HL-60 (cell line): ENCODE results near the gene AOC3.
"Not testable (repeated sequence)": the region's sequence is repeated elsewhere in the genome, so short reads cannot be mapped to it uniquely, and the experiment has no call there.

ENCODE experiments used
- DNase-seq, 2 experiments: peaks; one replicate each; pipeline ENCODE4 v3.0.0-alpha.2; 2010 to 2020; ENCODE audit warnings: low read depth in 1 of 2, low spot score in 1 of 2
- H3K27ac ChIP-seq: fragments of 250-450 bp; sonication (Bioruptor Pico); replicated peaks from 2 replicates; pipeline ENCODE4 v1.5.1; 2020; ENCODE audit warnings: mild to moderate bottlenecking, moderate library complexity
- H3K27me3 ChIP-seq: fragments of 250-450 bp; sonication (Bioruptor Pico); 2 replicates; pipeline ENCODE4 v1.5.1; 2021; ENCODE audit warnings: mild to moderate bottlenecking, moderate library complexity; ENCODE audit not compliant: insufficient read depth, poor library complexity, severe bottlenecking
- H3K4me3 ChIP-seq: replicated peaks from 2 replicates; pipeline ENCODE4 v1.5.1; 2011; ENCODE audit warnings: mild to moderate bottlenecking, control low read depth, low read length; ENCODE audit not compliant: insufficient read depth
- CTCF ChIP-seq: IDR thresholded peaks from one replicate; pipeline ENCODE4 v1.5.1; 2011; ENCODE audit warnings: low read length, control low read depth, inconsistent platforms; ENCODE audit not compliant: insufficient read depth
- GABPA ChIP-seq: IDR thresholded peaks from 2 replicates; pipeline ENCODE4 v1.6.1; 2012; ENCODE audit warnings: low read depth
- POLR2AphosphoS5 ChIP-seq: IDR thresholded peaks from 2 replicates; pipeline ENCODE4 v1.6.1; 2012; ENCODE audit warnings: low read depth
- REST ChIP-seq: IDR thresholded peaks from 2 replicates; pipeline ENCODE4 v1.6.1; 2012; ENCODE audit warnings: low read depth; ENCODE audit not compliant: insufficient replicate concordance
- SPI1 ChIP-seq: IDR thresholded peaks from 2 replicates; pipeline ENCODE4 v1.6.1; 2012; ENCODE audit warnings: low read depth, mild to moderate bottlenecking, borderline replicate concordance

AOC3 gene

GRCh38 chr17:42882166-42882565 lies 31.2 kb downstream of the AOC3 start:
- H3K27me3 ChIP-seq: peaks cover 2% of the 10 kb centered on the region

GRCh38 chr17:42883802-42884558 lies 33.0 kb downstream of the AOC3 start:
- TF ChIP-seq CTCF (no peak), POLR2AphosphoS5 (no peak), REST (no peak), GABPA (no peak), SPI1 (no peak)

More at GRCh38 chr17:42882166-42882565, 31.2 kb downstream of the AOC3 start:
- H3K27ac ChIP-seq: no peak overlapping the region
- DNase-seq: no peak
- no peak overlapping the region for H3K4me3 ChIP-seq
- TF ChIP-seq POLR2AphosphoS5 (no peak), GABPA (no peak), CTCF (no peak), SPI1 (no peak), REST (no peak)

GRCh38 chr17:42885806-42886205 lies 34.8 kb downstream of the AOC3 start:
- not testable (repeated sequence) for DNase-seq, H3K27ac ChIP-seq, H3K27me3 ChIP-seq, H3K4me3 ChIP-seq

More at GRCh38 chr17:42883802-42884558, 33.0 kb downstream of the AOC3 start:
- H3K27ac ChIP-seq: no peak overlapping the region
- H3K27me3 ChIP-seq: no peaks in the 10 kb centered on the region
- no peak overlapping the region for H3K4me3 ChIP-seq
- DNase-seq: no peak

- no peak for TF ChIP-seq POLR2AphosphoS5
- no peak for TF ChIP-seq CTCF
- TF ChIP-seq REST: no peak
- peak; percentile 26; the same call in 1 of the 2 replicates for TF ChIP-seq SPI1
- no peak for TF ChIP-seq GABPA
- DNase-seq: peak; percentile 29 to 34
- Histone ChIP-seq H3K4me3 (no peak overlapping the region), H3K27me3 (no peaks in the 10 kb centered on the region), H3K27ac (no peak overlapping the region)
These were observed 35.5 kb downstream of the AOC3 start for GRCh38 chr17:42886283-42887176.
